ENCODE data around the gene ADCYAP1.

The ADCYAP1 gene

DNA sequence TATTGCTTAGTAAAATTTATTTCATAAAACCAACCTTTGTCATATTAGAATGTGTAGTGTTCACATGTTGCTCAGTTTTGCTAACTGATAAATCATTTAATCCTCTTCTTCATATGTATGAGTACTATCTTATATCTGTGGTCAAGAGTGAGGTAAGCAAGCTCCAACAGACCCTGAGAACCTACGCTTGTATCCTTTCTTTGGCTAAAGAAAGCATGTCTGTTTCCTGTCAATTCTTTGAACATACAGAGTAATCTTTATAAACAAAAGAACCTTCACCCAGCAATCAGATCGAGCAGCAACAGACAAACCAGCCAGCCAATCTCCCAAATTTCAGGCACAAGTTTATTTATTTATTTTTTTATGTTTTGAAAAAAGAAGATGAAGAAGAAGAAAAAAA is 6.4 kb downstream of the ADCYAP1 start:
- DNase-seq, result no peak

DNA sequence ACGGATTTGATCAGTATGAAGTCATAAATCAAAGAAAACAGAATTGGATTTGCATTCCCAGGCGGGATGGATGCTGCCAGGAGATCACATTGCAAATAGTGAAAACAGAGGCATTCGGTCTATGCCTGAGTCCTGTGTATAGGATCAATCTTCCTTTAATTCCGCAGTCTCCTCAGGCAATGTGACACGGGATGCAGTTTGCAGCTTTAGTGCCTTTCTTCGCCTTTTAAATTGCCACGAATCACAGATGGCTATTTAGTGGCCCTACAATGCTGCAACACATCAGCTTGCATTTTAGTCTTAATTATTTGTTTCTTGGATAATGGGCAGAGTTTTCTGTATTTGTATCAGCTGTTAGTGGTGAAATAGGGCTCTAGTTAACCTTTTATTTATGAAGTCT is 6.8 kb downstream of the ADCYAP1 start:
- DNase-seq, result no peak

DNA sequence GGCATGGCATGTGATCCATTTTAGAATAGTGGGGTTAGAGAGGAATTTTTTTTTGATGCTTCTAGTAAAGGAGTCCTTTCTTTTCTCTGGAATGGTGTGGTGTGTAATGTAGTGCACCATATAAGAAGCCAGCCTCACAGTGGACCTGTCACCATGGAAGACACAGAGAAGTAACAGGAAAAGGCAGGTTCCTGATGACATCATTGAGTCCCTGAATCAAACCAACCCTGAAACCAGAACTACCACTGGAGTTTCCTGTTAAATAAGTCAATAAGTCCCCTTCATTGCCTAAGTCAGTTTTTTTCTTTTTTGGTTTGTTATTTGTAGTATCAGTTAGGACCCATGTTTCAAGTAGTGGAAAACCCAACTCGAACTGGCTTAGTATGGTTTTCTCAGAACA is 11.9 kb downstream of the ADCYAP1 start:
- DNase-seq, result no peak

DNA sequence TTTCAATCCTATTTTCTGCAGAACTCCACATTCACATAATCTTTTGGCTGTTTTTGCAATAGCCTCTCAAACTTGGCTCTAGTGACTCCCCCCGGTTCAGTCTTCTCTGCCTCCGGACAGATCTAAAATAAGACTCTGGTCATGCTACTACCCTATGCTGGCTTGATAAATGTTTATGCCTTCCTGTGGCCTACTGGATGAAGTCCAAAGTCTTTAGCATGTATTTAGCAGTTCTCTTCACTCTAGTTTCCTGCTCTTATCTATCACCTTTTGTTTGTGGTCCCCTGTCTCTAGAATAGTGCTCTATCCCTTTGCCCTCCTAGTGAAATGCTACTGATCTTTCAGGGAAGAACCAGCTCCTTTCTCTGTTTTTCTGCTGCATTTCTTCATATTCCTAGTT is 14.4 kb downstream of the ADCYAP1 start:
- DNase-seq, result no peak

DNA sequence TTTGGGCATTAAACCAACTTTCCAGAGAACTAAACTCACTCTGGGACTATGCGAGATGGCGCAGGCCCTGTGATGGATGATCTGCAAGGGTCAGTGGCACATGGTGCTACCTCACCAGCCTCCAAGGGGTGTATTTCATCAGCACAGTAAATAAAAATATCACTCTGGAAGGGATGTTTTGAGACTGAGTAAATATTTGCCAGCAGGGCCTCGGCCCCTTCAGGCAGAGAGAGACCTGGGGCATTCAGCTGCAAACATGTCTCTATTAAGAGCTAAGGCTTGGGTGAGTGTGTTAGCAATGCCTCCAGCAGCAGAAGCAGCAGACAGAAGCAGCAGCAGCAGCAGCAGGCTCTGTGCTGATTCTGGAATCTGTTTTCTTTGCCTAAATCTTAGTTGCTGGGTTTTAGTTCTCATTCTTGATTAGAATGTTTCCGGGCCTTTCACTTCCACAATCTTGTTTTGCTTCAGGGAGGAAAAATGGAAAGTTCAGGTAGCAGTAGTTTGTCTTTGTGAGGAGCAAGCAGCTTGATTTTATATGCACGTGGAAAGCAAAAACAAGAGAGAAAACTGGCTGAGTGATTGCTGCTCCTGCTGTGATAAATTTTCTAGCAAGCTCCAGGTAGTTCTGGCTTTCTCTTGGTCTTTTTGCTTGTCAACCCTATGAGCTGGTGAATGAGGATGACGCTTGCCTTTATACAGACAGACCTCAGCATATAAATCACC is 18.6 kb downstream of the ADCYAP1 start:
- DNase-seq, result peak; percentile 62

DNA sequence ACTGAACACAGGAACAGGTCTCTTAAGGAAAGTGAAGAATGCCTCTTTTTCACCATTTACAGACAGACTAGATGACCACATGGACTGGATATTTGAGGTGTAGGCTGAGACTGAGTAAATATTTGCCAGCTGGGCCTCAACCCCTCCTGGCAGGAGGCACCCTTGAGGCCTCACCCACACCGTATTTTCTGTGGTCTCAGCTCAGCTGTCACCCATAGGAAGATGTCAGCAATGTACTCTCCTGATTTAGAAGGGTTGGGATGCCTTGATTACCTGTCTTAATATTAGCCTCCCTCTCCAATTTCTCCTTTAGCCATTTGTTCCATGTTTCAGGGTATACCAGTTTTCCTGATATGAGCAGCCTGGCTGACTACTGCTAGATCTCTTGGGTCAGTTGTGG is 20.3 kb downstream of the ADCYAP1 start:
- no peak for DNase-seq

DNA sequence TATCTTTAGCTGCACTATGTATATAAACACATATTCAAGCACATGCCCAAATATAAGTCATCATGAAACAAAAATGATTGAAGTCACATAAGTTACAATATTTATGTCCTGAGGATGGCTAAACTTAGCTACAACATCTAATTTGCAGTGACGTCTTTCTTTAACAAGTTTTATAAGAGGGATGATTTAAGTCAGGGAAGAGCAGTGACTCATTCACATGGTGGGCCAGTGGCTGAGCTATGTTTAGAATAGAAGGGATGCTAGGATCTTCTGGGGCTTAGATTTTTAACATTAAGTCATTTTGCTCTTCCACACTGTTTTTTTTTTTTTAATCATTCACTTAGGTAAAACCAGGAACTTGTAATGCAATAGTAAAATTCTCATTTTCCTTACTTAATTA is 22.3 kb downstream of the ADCYAP1 start:
- no peak for DNase-seq

DNA sequence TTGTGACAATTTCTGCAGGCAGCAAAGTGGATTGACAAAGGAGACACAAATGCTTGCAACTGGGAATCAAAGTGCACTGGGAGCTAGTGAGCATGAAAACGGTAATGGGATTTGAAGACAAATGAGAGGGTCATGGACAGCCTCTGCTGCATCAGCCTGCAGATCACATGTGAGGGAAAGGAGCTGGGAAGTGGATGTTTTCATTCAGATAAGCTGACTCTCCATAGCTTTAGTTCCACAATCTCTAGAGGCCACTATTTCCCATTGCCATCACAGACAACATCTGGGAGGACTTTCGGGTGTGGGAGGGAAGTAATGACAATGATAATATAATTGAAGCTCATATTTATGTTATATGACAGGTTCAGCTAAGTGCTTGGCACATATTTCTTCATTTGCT is 28.4 kb downstream of the ADCYAP1 start:
- no peak for DNase-seq

DNA sequence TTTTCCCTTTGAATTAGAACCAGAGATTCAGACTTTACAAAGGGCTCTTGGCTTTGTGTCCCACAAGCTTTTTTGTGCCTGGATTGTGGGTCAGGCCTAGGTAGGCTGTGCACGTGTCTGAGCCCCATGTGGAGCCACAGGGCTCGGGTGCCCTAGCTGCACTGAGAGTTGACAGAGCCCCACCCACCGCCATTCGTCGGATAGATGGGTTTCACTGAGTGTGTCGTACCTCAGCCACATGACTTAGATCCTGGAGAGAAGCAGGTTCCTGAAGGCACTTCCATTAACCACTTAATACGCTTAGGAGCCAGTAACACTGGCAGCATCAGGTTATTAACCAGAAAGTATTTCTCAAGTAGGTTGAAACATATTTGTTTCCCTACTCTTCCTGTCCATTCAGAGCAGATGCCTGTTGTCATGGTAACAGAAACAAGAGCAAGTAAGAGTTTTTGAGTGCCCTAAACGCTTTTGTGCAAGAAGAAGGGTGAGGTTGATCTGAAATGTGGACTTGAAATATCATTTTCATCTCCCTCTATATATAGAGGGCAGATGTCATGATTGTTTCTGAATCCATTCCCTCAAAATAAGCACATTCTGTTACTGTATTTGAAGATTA is 30.0 kb downstream of the ADCYAP1 start:
- DNase-seq, result no peak

DNA sequence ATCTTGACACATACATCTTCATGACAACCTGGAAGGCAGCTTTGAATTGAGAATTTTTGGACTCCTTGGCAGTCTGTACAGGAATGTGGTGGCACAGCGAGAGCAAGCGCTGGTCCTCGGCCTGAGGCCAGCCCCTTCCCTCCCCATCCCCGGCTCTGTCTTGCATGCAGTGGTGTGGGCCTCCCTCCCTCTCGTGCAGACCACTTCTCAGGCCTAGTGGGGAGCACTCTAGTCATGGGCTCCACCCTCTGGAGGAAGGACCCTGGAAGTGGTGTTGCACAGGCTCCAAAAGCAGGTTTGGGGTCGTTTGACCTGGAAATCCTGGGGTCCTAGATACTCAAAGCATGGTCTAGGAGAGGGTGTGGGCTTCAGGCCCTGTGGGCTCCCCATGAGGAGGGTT is 32.3 kb downstream of the ADCYAP1 start:
- DNase-seq, result no peak

DNA sequence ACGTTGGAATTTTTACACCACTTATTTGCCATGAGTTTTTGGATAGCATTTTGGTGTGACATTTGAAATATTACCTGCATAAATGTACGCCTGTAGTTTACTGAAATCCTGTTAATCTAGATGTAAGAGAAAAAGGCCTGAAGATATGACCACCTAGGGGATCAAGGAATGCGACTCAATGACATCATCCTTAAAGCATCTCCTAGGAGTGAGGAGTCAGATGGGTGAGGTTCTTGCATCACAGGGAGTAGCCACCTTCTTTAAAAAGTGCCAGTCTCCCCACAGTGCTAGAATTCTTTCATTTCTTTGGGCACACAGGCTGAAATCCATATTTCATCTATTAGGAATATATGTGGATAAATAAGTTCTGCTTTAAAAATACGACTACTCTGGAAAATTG is 34.5 kb downstream of the ADCYAP1 start:
- DNase-seq, result no peak

DNA sequence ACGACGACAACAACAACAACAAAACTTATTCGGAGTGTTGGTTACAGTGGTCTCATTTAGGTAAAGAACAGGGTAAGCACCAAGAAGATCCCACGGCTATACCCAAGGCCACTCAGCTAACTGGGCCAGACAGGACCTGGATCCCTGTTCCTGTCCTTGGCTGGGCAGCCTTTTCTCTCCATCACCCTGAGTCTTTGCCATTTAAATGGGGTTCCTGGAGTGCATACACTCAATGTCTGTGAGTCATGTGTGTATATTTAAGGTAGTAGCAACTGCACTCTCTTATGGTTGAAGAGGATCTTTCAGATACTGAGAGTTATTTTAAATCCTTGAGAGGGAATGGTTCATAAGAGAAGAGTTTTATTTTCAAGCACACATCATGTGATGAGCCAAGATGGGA is 35.3 kb downstream of the ADCYAP1 start:
- DNase-seq, result no peak

DNA sequence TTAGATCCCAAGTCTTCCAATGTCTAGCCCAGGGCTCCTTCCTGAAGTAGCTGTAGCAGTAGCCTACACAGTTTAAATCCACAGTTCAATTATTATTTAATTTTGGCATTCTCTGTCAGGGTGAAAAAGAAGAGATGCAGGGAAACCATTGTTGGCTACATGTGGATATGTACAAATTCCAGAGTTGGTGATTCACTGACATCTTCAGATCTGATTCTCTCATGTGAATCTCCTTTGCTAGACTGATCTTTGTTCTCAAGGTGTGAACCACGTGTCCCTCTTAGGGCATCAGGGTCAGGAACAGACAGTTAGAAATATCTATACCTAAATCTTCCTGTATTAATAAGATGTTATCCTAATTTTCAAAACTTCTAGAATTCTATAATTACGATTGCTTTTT is 36.7 kb downstream of the ADCYAP1 start:
- DNase-seq, result no peak

DNA sequence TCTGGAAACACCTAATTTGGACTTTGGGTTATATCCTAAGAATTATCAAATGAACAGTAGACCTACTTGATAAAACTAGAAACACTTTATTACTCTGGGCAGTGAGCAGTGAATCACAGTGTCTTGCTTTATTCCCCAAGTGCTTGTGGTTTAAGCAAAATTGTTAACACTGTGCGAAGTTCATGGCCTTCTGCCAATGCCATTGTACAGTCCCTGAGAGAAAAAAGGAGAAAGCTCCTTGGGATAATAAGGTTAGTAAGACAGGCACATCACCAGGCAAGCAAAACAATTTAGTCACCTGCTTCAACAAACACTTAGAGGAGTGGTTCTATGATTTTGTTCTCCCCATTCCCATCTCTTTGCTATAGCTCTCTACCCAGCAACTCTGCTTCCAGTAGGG is 39.8 kb downstream of the ADCYAP1 start:
- DNase-seq, result no peak

DNA sequence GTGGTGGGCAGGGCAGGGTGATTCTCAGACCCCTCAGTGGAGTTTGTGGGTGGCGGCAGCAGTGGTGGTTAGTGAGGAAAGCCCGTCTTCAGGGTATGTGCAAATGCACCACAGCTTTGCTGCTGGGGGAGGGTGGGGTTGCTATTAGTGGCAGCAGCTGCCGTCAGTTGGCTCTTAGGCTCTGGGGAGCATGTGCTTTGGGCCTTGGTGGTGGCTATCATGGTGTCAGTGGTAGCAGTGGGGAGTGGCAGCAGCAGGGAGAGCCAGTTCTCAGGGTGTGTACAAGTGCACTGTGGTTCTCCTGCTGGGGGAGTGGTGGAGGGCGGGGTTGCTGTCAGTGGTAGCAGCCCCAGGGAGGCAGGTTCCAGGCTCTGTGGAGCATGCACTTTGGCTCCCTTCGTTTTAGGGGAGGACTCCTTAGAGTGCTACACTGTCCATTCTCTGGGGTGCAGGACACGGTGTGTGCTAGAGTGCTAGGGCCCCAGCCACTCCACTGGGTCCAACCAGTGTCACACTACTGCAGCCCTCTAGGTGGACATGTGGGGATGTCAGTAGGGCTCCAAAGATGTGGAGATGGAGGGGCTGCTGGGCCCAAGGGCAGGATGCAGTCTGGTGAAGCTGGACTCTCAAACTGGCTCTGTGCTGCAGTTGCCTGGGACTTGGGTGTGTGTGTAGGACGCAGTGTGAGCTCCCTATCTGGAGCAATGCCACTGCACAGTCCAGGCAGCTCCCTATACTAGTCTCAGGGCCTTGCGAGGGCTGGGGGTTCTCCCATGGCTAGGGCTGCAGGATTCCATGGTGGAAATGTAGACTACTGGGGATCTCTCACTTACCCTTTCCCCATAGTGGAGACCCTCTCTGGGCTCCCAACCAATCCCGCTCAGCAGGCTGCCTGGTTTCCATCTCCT is 45.3 kb downstream of the ADCYAP1 start:
- DNase-seq, result no peak

DNA sequence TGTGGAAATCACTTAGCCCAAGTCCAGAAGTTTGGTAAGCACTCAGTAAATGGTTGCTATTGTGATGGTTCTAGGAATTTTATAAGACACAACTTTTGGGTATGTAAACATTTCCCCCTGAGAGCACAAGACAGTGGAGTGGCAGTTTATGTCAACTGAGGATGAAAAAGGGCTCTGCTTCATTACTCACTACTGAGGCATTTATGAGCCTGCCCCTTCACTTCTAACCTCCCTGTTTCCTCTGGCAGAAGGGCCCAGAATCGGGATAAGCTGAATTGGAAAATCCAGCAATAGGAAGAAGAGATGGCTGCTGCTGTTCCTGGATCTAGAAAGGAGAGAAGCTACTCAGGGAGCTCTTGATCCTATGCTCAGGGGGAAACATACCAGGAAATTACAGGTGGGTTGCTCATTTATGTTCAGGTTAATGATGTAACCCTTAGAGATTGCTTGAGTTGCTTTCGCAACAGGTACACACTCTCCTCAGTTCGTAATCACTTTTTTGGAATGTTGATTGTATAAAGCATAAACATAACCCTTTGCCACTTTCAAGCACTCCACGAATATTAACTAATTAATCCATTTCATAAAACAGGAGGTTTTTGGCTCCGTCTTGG is 46.3 kb downstream of the ADCYAP1 start:
- DNase-seq, result no peak

DNA sequence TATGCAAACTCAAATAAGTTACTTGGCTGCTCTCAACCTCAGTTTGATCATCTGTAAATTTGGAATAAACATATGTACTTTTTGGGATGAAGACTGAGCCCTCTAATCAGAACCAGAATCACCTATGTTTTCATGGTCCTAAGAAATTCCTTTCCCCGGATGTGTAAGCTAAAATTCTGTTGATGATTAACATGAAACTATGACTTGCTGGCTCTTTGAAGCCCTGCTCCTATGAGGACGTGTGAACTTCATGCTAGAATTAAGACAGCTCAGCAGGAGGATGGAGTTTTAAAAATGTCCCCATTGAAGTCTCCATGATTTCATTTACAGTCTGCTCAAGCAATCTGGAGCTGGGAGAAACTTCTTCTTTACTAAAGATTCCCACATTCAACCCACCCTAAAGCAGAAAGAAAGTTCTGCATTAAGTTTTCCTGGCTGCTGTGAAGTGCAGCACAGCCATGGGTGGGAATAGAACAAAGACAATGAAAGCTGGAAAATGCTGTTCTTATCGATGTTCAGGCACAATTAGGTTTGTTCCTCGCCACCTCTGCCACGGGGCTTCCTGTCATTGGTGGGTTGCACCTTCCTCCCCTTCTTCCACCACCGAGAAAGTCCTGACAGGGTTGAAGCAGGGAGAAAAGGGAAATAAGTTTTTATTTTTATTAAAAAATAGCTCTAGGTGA is 50.9 kb downstream of the ADCYAP1 start:
- no peak for DNase-seq

DNA sequence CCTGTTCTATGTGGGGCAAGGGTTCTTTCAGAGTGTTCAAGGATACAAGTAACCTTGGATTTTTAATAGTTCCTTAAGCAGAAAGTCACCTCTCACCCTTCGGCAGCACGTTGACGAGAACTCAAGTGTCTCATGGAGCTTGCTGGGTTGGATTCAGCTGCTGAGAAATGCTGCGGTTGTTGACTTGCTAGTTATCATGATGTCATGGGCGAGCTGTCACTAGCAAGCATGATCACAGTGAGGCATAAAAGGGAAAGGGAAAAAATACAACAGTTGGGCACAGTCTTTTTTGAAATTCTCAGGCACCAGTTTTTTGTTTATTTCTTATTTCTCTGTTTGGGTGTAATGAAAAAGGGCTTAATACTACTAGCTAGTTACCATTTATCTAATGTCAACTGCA is 53.2 kb downstream of the ADCYAP1 start:
- peak; percentile 10 for DNase-seq

DNA sequence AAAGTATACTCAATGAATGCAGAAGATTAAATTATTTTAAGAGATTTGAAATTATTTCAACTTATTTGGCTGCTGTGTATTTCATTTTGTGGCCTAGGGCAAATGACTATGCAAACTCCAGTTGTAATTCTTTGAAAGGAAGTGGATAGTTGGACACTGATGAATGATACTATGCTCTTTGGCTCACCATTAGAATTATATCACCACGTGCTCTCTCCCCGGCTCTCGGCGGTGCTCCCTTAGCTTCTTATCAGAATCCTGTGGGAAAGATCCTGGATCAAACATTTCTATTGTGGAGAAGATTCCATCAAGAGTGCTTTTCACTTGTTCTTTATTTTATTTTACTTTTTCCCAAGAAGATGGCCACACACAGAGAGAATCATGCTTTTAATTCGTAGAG is 55.2 kb downstream of the ADCYAP1 start:
- DNase-seq, result no peak
